ENCODE measurements around the gene SYNGR3.
"Not testable (repeated sequence)": the region's sequence is repeated elsewhere in the genome, so short reads cannot be mapped to it uniquely, and the experiment has no call there.

SYNGR3 gene

GRCh38 chr16:1959269-1960039, 30.3 kb upstream of the SYNGR3 start, which contains the start of gene NDUFB10:
Gene NDUFB10, plus strand, starts transcription at chr16:1959538. Its CDS starts 87 bp downstream, at chr16:1959625.
- DNase-seq (ENCODE audit: low spot score) = peak; percentile 94

- DNase-seq (ENCODE audit: low spot score) = peak; percentile 53
These were observed 28.8 kb upstream of the SYNGR3 start for GRCh38 chr16:1960665-1961630.

- peak; percentile 34 for DNase-seq (ENCODE audit: low spot score)
These were observed 28.1 kb upstream of the SYNGR3 start for GRCh38 chr16:1961651-1962067.

GRCh38 chr16:1962161-1963153, 27.3 kb upstream of the SYNGR3 start:
- not testable (repeated sequence) for DNase-seq (ENCODE audit: low spot score)

- peak; percentile 16 for DNase-seq (ENCODE audit: low spot score)
These were observed 25.8 kb upstream of the SYNGR3 start for GRCh38 chr16:1963806-1964505.

- peak; percentile 99 for DNase-seq (ENCODE audit: low spot score)
These were observed 25.0 kb upstream of the SYNGR3 start, which contains the start of gene RPS2 for GRCh38 chr16:1964506-1965395. Gene RPS2, minus strand, starts transcription at chr16:1964826. Its CDS starts 201 bp downstream, at chr16:1964625.

- DNase-seq (ENCODE audit: low spot score) = no peak
These were observed 24.3 kb upstream of the SYNGR3 start for GRCh38 chr16:1965396-1966001.

- no peak for DNase-seq (ENCODE audit: low spot score)
These were observed 23.3 kb upstream of the SYNGR3 start, which contains the start of gene RNF151 for GRCh38 chr16:1966460-1966859. Gene RNF151, plus strand, starts transcription at chr16:1966856. Its CDS starts 26 bp downstream, at chr16:1966882.

GRCh38 chr16:1968146-1968953, 21.4 kb upstream of the SYNGR3 start:
- DNase-seq (ENCODE audit: low spot score) = no peak

- peak; percentile 94 for DNase-seq (ENCODE audit: low spot score)
These were observed 17.8 kb upstream of the SYNGR3 start, which contains the start of gene TBL3 for GRCh38 chr16:1971796-1972489. Gene TBL3, plus strand, starts transcription at chr16:1972053. Its CDS starts 112 bp downstream, at chr16:1972165.

GRCh38 chr16:1972490-1972877, 17.3 kb upstream of the SYNGR3 start:
- no peak for DNase-seq (ENCODE audit: low spot score)

- DNase-seq (ENCODE audit: low spot score) = no peak
These were observed 16.2 kb upstream of the SYNGR3 start for GRCh38 chr16:1973461-1974156.

GRCh38 chr16:1974157-1975070, 15.4 kb upstream of the SYNGR3 start:
- DNase-seq (ENCODE audit: low spot score) = no peak

GRCh38 chr16:1975432-1976215, 14.1 kb upstream of the SYNGR3 start:
- no peak for DNase-seq (ENCODE audit: low spot score)

- no peak for DNase-seq (ENCODE audit: low spot score)
These were observed 13.6 kb upstream of the SYNGR3 start for GRCh38 chr16:1976216-1976520.

Measured in LoVo (cell line).